OCI-LY1 (cell line): ENCODE data around the gene TMEM164.
"Not testable (repeated sequence)": the region's sequence is repeated elsewhere in the genome, so short reads cannot be mapped to it uniquely, and the experiment has no call there.

Experiments
- CTCF ChIP-seq: fragments of 200-600 bp; sonication (generic), shearing (Covaris generic); IDR thresholded peaks from 2 replicates; pipeline ENCODE4 v1.5.1; 2017; ENCODE audit warnings: mild to moderate bottlenecking, antibody characterized with exemption, low read length, moderate library complexity, mixed read lengths
- EZH2 ChIP-seq: fragments of 200-600 bp; sonication (generic), shearing (Covaris generic); IDR thresholded peaks from 2 replicates; pipeline ENCODE4 v1.8.0; 2017; ENCODE audit warnings: borderline replicate concordance, mixed run types, mild to moderate bottlenecking, antibody characterized with exemption, low read length, moderate library complexity, mixed read lengths

GRCh38 chrX:110154328-110154727 is 151.4 kb downstream of the TMEM164 start:
- TF ChIP-seq CTCF, EZH2: not testable (repeated sequence)
